DLD1 (cell line): ENCODE data around the gene MYO1F.
"Not testable (repeated sequence)": the region's sequence is repeated elsewhere in the genome, so short reads cannot be mapped to it uniquely, and the experiment has no call there.

Experiments
- in situ Hi-C: cut with HindIII; loops from 2 replicates; pipeline ENCODE4 v1.10.0; 2017; ENCODE audit warnings: low sequenced_read_pairs

Gene MYO1F

DNA sequence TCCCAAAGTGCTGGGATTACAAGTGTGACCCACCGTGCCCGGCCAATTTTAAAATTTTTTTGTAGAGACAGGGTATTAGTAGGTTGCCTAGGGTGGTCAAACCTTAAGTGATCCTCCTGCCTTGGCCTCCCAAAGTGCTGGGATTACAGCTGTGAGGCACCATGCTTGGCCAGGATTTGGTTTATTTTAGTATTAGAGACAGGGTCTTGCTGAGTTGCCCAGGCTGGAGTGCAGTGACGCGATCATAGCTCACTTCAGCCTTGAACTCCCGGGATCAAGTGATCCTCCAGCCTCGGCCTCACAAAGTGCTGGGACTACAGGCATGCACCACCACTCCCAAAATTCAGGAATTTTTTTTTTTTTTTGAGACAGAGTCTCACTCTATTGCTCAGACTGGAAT lies 57.9 kb downstream of the MYO1F start:
- in situ Hi-C loops: no loop called here

DNA sequence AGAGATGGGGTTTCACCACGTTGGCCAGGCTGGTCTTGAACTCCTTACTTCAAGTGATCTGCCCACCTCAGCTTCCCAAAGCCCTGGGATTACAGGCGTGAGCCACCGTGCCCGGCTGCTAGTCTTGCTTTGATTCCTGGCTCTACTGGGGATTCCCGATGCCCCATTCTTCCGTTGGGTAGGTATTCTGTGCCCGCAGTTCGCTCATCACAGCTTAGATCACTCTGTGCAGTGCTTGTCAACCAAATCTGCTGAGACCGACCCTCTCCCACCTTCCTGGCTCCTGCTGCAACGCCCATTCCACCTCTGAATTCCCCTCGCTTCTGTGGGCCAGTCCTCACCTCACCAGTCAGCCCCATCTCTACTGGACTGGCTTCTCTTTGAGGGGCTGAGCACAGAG lies 58.7 kb downstream of the MYO1F start:
- in situ Hi-C loops: no loop called here

DNA sequence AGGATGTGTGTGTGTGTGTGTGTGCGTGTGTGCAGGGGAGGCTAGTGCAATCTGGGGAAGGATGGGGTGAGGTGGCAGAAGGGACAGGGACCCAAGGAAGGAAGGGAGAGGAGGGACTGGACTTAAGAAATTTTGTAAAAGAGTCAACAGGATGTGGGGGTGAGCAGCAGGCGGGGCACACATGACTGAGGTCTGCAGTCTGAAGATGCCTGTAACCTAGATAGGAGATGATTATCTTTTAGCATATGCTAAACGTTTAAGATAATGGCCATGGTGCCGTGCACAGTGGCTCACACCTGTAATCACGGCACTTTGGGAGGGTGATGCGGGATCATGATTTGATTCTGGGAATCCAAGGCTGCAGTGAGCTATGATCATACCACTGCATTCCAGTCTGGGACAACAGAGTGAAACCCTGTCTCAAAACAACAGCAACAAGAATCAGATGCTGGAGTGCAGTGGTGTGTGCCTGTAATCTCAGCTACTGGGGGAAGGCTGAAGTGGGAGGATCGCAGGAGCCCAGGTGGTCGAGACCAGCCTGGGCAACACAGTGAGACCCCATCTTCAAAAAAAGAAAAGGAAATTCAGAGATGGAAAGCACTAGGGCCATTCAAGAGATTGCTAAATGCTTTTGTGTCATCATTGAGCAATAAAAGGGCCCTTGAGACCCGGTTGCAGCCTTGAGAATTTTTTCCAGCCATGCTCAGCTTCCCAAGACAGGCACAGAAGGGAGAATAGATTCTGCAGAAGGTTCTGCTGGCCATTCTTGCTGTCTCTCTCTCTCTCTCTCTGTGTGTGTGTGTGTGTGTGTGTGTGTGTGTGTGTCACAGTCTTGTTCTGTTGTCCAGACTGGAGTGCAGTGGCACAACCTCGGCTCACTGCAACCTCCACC lies 59.4 kb downstream of the MYO1F start:
- in situ Hi-C loops: no loop called here

DNA sequence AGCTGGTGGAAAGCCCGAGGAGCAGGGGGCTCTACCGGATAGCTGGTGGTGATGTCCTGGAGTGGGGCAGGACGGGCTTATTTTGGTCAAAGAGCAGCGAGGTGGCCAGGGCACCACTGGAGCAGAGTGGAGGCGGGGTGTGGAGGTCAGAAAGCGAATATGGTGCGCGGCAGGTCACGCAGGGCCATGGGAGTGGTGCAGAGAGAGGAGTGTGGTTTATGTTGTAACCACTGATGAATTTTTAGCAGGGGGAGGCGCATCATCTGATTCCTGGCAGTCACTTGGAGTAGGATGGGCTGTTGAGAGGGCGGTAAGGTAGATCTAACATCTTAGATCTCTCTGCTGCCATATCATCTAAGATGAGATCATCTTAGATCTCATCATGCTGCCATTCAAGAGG lies 61.9 kb downstream of the MYO1F start:
- in situ Hi-C loops: no loop called here

GRCh38 chr19:8514505-8515009 lies 62.7 kb downstream of the MYO1F start:
- in situ Hi-C loops: not testable (repeated sequence)

DNA sequence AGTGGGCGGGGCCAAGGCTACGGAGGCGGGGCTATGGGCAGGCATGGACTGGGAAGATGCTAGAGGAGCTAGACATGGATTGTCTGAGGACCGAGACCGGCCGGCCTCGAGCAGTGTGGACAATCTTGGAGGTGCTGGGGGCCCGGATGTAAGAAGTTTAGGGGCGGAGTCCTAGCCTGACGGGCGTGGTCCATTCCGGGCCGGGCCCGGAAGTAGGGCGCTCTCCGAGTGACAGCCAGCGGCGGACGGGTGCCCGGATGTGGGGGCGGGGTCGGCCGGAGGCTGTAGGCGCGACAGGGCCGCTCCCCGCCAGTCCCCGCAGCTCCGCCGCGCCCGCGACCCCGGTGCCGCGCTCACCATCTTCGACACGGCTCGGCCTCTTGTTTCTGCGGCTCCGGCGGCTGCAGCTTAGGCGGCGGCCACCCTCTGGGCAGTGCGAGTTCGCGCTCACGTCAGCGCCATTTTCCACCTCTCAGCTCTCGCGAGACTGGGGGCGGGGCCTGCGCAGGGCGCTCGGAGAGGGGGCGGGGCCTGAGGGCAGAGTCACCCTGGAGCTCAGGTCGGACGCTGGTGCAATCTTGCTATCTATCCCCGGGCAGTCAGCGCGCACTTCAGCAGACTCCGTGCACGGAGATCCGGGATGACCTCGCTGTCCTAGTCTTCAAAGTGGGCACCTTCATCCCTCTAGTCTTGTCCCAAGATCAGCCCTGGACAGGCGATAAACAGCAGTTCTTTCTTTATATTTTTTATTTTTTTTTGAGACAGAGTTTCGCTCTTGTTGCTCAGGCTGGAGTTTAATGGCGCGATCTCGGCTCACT lies 63.3 kb downstream of the MYO1F start, which contains the start of gene ZNF414:
Gene ZNF414 (minus strand): TSS at position 481 of the 818 bp plus-strand sequence. CDS start 121 bp downstream, at position 360.
- in situ Hi-C loops: no loop called here

- in situ Hi-C loops: no loop called here
These were observed 64.1 kb downstream of the MYO1F start for GRCh38 chr19:8513036-8513686.

- in situ Hi-C loops: no loop called here
These were observed 64.9 kb downstream of the MYO1F start for GRCh38 chr19:8512115-8512967.

- in situ Hi-C loops: no loop called here
These were observed 65.6 kb downstream of the MYO1F start for GRCh38 chr19:8511573-8512101.

DNA sequence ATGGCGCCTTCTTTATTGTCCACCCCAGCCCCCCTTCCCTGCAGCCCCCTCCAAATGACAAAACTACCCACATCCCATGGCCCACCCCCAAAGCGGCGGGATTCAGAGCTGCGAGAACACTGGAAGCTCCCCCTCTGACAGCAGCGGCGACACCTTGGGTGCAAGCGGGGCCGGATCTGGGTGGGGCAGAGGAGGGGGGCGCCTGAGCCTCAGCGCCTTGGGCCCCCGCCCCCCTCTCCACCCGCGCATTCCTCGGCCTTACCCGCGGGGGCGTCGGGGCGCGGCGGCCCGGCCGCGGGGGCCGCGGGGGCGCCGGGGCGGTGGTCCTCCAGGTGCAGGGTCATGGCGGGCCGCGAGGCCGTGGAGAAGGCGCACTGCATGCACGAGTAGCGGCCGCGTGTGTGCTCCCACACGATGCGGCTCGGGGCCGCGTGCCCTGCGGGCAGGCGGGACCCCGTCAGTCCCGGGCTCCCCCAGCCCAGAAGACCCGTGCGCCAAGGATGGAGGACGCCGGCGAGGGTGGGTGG lies 66.6 kb downstream of the MYO1F start:
- in situ Hi-C loops: no loop called here

- in situ Hi-C loops: no loop called here
These were observed 70.8 kb downstream of the MYO1F start for GRCh38 chr19:8506402-8506957.

GRCh38 chr19:8505680-8506401 lies 71.4 kb downstream of the MYO1F start:
- in situ Hi-C loops: no loop called here

GRCh38 chr19:8504919-8505318 lies 72.3 kb downstream of the MYO1F start:
- in situ Hi-C loops: no loop called here

GRCh38 chr19:8504171-8504570 lies 73.1 kb downstream of the MYO1F start:
- in situ Hi-C loops: no loop called here

DNA sequence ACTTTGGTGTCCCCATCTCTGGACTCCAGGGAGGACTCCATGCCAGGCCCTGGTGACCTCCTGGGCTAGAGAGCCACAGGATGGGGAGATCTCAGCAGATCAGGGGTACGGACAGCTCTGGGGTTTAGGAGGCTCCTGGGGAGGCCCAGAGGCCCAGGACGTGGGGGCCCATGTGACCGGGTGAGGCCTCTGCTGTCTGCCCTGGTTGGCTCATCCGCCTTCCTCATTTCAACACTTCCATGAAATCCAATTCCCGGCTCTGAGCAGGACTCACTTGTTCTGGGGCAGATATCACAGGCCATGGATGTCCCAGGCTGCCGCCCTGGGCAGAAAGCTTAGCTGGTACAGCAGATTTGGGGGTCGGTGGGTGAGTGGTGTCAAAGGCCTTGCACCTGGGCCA lies 73.7 kb downstream of the MYO1F start:
- in situ Hi-C loops: no loop called here

- in situ Hi-C loops: no loop called here
These were observed 75.3 kb downstream of the MYO1F start for GRCh38 chr19:8501981-8502380.

- in situ Hi-C loops: no loop called here
These were observed 75.7 kb downstream of the MYO1F start for GRCh38 chr19:8501516-8501915.

DNA sequence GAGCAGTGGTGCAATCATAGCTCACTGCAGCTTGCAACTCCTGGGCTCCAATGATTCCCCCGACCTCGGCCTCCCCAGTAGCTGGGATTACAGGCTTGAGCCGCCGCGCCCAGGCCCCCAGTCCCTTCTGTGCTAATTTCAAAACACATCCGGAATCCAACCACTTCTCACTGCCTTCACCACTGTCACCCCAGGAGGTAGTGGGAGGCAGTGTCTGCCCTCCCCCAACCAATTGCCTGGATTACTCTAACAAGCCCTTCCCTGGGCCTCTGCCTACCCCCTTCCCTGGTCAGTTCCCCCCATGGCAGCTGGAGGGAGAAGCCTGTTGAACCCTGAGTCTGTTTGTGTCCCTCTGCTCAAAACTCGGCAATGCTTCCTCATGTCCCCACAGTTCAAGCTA lies 77.1 kb downstream of the MYO1F start:
- in situ Hi-C loops: no loop called here
